ENCODE data around the gene TYRO3.

The TYRO3 gene

DNA sequence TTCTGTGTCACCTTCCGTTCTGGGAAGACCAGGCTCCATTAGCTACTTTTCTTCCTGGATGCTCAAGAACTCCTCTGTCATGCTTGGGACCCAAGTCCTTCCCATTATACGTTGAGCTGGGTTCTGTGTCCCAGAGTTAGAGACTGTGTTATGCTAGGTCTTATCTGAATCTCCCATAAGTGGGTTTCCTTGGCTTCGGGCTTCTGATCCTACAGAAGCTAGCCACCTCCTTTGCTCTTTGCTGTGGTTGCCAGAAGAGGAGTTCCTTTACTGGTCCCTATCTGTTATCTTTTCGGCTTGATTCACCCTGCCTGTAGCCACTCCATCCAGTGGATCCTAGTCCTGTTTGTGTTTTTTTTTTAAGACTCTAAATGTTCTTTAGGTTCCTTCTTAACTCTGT is 38.0 kb downstream of the TYRO3 start:
- Mint-ChIP-seq H3K9me3 (no peaks in the 10 kb centered on the region), H3K27me3 (peaks cover 8% of the 10 kb centered on the region), H3K27ac (no peak overlapping the region), H3K4me3 (no peak overlapping the region), H3K4me1 (ENCODE audit: low read depth) (no peaks in the 10 kb centered on the region), H3K36me3 (ENCODE audit: low read depth) (no peaks in the 10 kb centered on the region)
- no peak for DNase-seq

DNA sequence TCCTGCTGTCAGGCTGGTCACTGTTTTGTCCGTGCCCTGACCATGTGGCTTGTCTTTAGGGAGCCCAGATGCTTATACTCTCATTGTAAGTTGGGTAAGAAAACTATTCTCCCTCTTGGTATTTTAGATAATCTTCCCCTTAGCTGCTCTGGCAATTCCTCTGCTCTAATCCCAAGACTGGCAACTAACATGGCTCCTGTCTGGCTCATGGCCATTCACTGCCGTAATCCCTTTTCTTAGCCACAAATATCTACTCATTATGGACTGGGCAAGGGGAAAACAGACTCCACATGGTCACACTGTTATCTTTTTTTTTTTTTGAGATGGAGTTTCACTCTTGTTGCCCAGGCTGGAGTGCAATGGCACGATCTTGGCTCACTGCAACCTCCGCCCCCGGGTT is 38.8 kb downstream of the TYRO3 start:
- no peak overlapping the region for H3K4me3 Mint-ChIP-seq
- peaks cover 8% of the 10 kb centered on the region for H3K27me3 Mint-ChIP-seq
- no peaks in the 10 kb centered on the region for H3K4me1 Mint-ChIP-seq (ENCODE audit: low read depth)
- no peak for DNase-seq
- no peaks in the 10 kb centered on the region for H3K36me3 Mint-ChIP-seq (ENCODE audit: low read depth)
- H3K9me3 Mint-ChIP-seq: no peaks in the 10 kb centered on the region
- no peak overlapping the region for H3K27ac Mint-ChIP-seq

DNA sequence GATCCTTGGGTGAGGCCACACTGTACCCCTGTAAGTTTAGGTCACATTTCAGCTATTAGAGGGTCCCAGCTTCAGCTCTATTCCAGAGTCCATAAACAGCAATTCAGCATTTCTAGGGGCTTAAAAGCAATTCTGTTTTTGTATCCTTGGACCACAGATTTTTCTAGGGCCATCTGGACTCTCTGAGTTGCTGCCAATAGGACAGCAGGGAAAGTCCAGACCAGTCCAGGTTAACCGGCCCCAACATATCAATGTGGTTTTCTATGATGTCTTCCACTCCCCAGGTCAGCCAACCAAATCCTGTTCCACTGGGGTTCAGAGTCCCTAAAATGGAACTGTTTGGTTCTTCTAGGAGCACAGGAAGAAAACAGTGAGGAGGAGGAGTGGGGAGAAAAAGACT is 40.0 kb downstream of the TYRO3 start:
- Mint-ChIP-seq H3K27ac (no peak overlapping the region), H3K4me3 (no peak overlapping the region)

DNA sequence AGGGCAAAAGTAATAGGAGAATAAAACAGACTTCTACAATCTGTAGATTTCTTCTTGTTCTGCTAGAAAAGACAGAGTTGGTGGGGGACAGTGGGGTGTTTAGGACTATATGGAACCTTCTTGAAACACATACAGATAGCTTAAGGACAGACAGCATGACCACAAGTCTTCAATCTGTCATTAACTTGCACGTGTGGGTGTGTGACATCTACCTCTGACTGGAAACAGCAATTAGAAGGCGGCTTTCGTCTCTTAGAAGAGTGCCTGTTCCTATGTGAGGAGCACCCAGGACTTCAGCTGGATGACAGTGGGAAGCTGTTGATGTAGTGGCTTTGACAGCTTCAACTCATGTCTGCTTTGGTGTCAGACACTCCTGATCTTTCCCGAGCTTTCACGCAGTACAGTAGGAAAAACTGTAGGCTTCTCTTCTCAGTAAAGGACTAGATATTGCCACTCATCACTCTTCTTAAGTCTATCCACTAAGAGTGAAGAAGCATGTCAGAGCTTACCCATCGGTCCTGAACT is 44.5 kb downstream of the TYRO3 start:
- no peaks in the 10 kb centered on the region for H3K9me3 Mint-ChIP-seq
- peaks cover 11% of the 10 kb centered on the region for H3K4me1 Mint-ChIP-seq (ENCODE audit: low read depth)
- no peak overlapping the region for H3K4me3 Mint-ChIP-seq
- no peak overlapping the region for H3K27ac Mint-ChIP-seq
- DNase-seq: no peak
- H3K27me3 Mint-ChIP-seq: peaks cover 11% of the 10 kb centered on the region
- H3K36me3 Mint-ChIP-seq (ENCODE audit: low read depth): no peaks in the 10 kb centered on the region

More for the DNA sequence above, 40.0 kb downstream of the TYRO3 start:
- peaks cover 6% of the 10 kb centered on the region for H3K4me1 Mint-ChIP-seq (ENCODE audit: low read depth)
- DNase-seq: no peak
- peaks cover 6% of the 10 kb centered on the region for H3K27me3 Mint-ChIP-seq
- H3K9me3 Mint-ChIP-seq: no peaks in the 10 kb centered on the region
- no peaks in the 10 kb centered on the region for H3K36me3 Mint-ChIP-seq (ENCODE audit: low read depth)

DNA sequence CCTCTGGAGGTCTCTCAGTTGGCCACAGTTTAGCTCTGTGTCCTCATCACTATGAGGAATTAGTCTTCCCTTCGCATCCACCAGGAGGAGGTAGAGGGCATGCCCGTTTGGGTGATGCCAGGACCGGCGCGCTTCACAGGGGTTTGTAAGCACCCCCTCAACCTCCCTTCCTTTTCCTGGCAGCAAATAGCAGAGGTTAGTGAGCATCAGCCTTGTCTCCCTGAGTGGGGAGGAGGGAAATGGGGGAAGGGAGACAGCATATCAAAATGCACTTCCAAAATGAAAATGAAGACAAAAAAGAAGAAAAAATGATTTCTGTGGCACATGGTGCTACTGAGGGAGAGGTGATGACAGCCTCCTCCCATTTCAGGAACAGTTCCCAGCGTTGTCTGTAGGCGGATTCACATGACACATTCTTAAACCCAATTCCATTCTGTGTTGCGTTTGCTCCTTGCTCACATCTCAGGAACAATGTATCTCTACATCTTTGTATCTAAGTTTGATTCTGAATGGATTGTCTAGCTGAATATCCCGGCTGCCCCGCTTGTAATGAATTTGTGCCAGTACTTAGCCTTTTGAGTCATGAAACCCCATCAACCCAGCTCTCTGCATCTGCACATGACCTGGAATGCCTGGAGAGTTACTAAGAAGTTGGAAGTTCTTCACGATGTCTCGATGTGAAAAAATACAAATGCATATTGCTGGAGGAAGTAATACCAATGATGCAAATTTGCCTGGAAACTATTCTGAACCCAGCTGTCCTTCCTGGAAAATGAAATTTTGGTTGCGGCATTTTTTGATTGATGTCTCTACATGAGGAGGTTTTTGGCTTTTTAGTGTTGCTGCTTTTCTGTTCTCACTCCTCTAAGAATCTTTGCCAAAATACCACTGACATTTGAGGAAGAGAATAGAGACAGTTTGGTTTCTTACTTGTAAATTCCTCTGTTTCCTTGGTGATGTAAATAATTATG is 45.2 kb downstream of the TYRO3 start:
- Mint-ChIP-seq H3K9me3 (no peaks in the 10 kb centered on the region), H3K27me3 (peaks cover 14% of the 10 kb centered on the region), H3K36me3 (ENCODE audit: low read depth) (no peaks in the 10 kb centered on the region), H3K27ac (no peak overlapping the region), H3K4me3 (peak overlapping the region; percentile 60), H3K4me1 (ENCODE audit: low read depth) (peaks cover 11% of the 10 kb centered on the region)
- DNase-seq: peak; percentile 55

DNA sequence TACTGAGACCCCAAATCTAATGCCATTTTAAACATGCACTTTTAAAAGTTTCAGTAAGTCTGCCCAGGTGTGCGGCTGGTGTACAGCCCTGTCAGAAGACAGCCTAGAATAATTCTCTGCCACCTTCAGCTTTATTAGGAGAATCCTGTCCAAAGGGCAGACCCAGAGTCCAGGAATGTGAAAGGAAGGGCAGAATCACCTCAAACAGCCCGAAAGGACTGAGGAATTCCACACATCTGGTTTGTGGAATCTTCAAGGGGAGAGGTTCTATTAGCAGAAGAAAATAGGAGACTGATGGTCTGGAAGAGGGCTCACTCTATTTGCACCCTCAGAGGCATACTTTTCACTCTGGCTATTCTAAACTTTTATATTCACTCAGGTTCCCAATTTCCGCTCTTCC is 46.6 kb downstream of the TYRO3 start:
- no peak overlapping the region for H3K27ac Mint-ChIP-seq
- no peaks in the 10 kb centered on the region for H3K36me3 Mint-ChIP-seq (ENCODE audit: low read depth)
- H3K27me3 Mint-ChIP-seq: peaks cover 12% of the 10 kb centered on the region

DNA sequence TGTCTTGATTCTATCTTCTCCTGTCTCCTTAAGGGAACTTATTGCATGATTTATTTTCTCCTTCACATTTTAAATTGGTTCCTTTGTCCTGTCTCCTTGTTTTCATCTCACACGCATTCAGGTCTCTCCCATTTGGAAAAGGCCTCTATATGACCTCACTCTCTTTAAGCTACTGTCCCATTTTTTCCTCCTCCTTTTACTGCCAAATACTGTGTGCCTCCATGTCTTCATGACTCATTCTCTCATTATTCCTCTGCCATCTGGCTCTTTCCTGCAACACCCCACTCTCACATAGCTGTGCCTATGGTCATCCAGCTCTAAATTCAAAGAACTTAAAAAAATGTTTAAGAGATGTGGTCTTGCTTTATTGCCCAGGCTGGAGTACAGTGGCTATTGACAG is 48.0 kb downstream of the TYRO3 start:
- Mint-ChIP-seq H3K36me3 (ENCODE audit: low read depth) (no peaks in the 10 kb centered on the region), H3K4me3 (no peak overlapping the region), H3K27ac (no peak overlapping the region), H3K9me3 (no peaks in the 10 kb centered on the region), H3K4me1 (ENCODE audit: low read depth) (peaks cover 11% of the 10 kb centered on the region), H3K27me3 (peaks cover 11% of the 10 kb centered on the region)
- no peak for DNase-seq

More for the DNA sequence above, 46.6 kb downstream of the TYRO3 start:
- H3K4me3 Mint-ChIP-seq: no peak overlapping the region
- no peak for DNase-seq
- H3K9me3 Mint-ChIP-seq: no peaks in the 10 kb centered on the region
- peaks cover 11% of the 10 kb centered on the region for H3K4me1 Mint-ChIP-seq (ENCODE audit: low read depth)

DNA sequence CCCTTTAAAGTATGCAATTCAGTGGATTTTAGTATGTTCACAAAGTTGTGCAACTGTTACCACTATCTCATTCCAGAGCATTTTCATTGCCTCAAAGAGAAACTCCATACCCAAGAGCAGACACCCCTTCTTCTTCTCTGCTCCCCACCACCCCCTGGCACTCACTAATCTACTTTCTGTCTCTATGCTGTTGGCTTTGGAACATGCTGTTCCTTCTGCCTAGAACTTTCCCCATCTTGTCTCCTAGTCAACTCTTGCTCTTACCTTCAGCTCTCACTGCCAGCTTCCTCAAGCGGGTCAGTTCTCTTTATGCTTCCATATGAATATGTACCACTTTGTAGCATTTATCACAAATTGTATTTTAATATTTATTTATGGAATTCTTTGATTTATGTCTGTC is 50.1 kb downstream of the TYRO3 start:
- Mint-ChIP-seq H3K27ac (no peak overlapping the region), H3K27me3 (peaks cover 8% of the 10 kb centered on the region), H3K9me3 (no peaks in the 10 kb centered on the region), H3K36me3 (ENCODE audit: low read depth) (no peaks in the 10 kb centered on the region), H3K4me1 (ENCODE audit: low read depth) (peaks cover 5% of the 10 kb centered on the region), H3K4me3 (no peak overlapping the region)
- no peak for DNase-seq

DNA sequence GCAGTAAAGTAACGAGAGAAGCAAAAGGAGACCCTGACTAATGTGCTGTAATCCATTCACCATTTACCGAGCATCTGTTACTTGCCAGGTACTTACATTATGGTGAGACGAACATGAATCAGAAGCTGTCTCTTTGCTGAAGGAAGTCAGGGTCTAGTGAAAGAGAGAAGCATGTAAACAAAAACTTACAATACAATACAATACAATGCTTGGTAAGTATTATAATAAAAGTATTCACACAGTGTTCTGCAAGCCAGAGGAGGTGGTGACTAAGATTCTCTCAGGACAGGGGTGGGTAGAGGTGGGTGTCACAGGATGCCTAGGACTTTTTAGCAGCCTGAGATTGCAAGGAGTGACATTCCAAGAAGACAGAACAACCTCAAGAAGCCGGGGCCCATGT is 51.0 kb downstream of the TYRO3 start:
- H3K4me1 Mint-ChIP-seq (ENCODE audit: low read depth): no peaks in the 10 kb centered on the region

DNA sequence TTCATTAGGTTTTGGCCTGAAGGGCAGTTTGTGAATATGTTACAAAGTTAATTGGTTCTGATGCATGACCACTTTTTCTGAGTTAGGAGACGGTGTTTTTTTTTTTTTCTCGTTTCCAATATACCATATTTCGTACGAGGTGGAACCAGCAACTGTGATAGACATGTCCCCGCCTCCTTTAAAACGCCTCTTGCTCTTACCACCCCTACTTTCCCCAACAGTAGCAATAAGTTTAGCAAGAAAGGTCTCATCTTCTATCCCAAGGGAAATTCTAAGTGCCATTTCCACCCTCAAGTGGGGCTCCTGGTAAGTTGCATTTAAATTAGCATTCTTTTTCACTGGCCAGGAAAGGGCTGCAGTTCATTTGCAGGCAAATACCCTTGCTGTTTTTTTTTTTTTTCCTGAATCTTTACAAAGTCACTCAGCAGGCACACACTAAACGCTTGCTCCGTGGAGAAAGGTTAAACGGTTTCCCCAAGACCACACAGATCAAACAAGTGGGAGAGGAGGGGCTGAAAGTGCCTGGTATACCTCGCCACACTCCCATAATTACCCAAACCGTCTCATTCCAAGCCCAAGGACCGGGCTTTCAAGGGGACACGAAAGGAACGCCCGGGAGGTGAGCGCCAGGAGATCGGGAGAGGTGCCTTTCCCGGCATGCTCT is 61.7 kb downstream of the TYRO3 start:
- peak overlapping the region; percentile 71 for H3K4me3 Mint-ChIP-seq
- H3K36me3 Mint-ChIP-seq (ENCODE audit: low read depth): peaks cover 2% of the 10 kb centered on the region
- H3K4me1 Mint-ChIP-seq (ENCODE audit: low read depth): peaks cover 18% of the 10 kb centered on the region
- peak overlapping the region; percentile 84 for H3K27ac Mint-ChIP-seq
- DNase-seq: no peak
- H3K27me3 Mint-ChIP-seq: peaks cover 14% of the 10 kb centered on the region
- H3K9me3 Mint-ChIP-seq: peaks cover 2% of the 10 kb centered on the region

More for the DNA sequence above, 51.0 kb downstream of the TYRO3 start:
- Mint-ChIP-seq H3K27ac (no peak overlapping the region), H3K4me3 (no peak overlapping the region), H3K36me3 (ENCODE audit: low read depth) (no peaks in the 10 kb centered on the region), H3K9me3 (no peaks in the 10 kb centered on the region), H3K27me3 (peaks cover 3% of the 10 kb centered on the region)
- DNase-seq: no peak

DNA sequence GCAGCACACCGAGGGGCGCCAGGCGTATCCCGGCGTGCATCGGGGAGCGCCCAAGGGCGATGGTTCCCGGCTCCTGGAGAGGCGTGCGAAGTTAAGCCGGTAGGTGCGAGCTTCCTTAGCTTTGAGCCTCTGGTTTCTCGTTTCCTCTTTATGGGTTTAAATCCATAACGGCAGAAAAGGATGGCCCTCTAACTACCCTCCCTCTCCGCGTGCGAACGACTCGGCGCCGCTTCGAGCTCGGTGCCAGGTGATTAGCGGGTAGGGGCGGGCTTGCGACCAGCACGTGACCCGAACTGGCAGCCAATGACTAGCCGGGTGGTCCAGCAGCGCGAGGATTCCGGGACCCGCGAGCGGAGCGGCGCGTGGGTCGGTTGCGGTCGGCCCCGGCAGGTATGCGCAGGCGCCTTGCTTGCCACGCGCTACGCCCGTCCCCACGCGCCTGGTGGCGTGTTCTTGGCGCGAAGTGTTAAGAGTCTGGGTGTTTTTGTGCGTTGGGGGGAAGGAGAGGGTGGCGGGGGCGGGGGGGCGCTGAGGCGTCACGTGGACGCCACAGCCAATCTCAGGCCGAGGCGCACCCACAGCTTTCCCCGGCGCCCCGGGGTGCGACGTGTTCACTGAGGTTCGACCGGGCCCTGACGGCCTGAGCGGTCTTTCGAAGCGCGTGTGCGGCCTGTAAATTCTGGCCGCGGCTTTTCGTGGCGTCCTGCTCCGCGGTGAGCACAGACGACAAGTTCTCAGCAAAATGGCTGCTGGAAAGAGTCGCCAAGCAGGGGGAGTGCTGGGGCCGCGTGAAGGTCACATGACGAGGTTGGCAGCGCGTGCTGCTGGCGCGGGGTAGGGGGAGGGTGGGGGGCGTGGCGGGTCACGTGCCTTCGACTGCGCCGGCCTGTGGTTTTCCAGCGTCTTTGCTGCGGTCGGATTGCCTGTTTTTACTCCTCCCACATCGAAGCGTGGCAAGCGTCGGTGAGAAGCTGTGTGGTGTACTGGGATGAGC is 62.5 kb downstream of the TYRO3 start:
- Mint-ChIP-seq H3K4me3 (peak overlapping the region; percentile 71), H3K36me3 (ENCODE audit: low read depth) (peaks cover 2% of the 10 kb centered on the region), H3K9me3 (peaks cover 2% of the 10 kb centered on the region), H3K27ac (peak overlapping the region; percentile 84), H3K4me1 (ENCODE audit: low read depth) (peaks cover 18% of the 10 kb centered on the region), H3K27me3 (peaks cover 14% of the 10 kb centered on the region)
- peak; percentile 86 for DNase-seq

DNA sequence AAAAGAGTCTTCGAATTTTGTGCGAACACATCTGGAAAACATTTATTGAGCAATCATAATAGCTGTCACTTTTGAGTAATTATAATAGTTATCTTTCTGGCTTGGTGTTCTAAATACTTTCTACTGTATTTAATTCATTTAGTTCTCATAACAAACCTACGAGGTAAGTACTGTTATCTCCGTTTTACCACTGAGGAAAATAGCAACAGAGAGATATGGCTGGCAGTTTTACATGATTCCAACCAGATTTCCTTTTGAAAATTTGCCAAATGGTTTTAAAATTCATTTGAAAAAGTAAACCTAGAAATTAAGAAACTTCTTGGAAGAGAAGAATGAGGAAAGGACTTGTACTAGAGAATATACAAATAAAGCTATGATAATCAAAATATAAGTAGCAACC is 63.9 kb downstream of the TYRO3 start:
- H3K27me3 Mint-ChIP-seq: peaks cover 14% of the 10 kb centered on the region
- H3K9me3 Mint-ChIP-seq: peaks cover 2% of the 10 kb centered on the region
- peaks cover 18% of the 10 kb centered on the region for H3K4me1 Mint-ChIP-seq (ENCODE audit: low read depth)
- peaks cover 2% of the 10 kb centered on the region for H3K36me3 Mint-ChIP-seq (ENCODE audit: low read depth)
- DNase-seq: no peak
- no peak overlapping the region for H3K4me3 Mint-ChIP-seq
- H3K27ac Mint-ChIP-seq: no peak overlapping the region

DNA sequence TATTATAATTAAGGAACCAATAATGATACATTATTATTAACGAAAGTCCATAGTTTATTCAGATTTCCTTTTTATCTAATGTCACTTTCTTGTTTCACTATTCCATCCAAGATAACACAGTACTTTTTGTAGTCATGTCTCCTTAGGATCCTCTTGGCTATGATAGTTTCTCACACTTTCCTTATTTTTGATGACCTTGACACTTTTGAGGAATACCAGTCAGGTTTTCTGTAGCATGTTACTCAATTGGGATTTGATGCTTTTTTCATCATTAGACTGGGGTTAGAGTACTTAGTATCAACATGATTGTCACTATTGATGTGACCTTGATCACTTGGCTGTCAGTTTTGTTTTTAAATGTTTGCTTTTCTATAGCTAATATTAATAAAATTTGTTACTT is 68.2 kb downstream of the TYRO3 start:
- H3K4me1 Mint-ChIP-seq (ENCODE audit: low read depth): no peaks in the 10 kb centered on the region
- H3K27ac Mint-ChIP-seq: no peak overlapping the region
- no peaks in the 10 kb centered on the region for H3K36me3 Mint-ChIP-seq (ENCODE audit: low read depth)
- DNase-seq: no peak
- no peak overlapping the region for H3K4me3 Mint-ChIP-seq
- H3K27me3 Mint-ChIP-seq: no peaks in the 10 kb centered on the region
- H3K9me3 Mint-ChIP-seq: no peaks in the 10 kb centered on the region

DNA sequence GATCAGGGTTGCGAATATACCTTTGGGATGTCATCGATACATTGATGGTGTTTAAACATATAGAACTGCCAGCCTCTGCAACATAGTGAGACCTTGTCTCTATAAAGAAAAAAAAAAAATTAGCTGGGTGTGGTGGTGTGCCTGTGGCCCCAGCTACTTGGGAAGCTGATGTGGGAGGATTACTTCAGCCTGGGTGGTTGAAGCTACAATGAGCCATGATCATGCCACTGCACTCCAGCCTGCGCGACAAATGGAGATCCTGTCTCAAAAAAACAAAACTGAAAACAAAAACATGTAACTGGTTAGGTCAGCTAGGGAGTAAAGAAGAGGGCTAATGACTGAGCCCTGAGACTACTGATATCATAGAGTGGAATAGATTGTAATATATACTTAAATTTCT is 70.5 kb downstream of the TYRO3 start:
- Mint-ChIP-seq H3K27me3 (no peaks in the 10 kb centered on the region), H3K27ac (no peak overlapping the region), H3K36me3 (ENCODE audit: low read depth) (no peaks in the 10 kb centered on the region), H3K4me1 (ENCODE audit: low read depth) (peaks cover 2% of the 10 kb centered on the region), H3K4me3 (no peak overlapping the region), H3K9me3 (no peaks in the 10 kb centered on the region)
- no peak for DNase-seq
